Activated naive CD8-positive, alpha-beta T cell treated with anti-CD3 and anti-CD28 coated beads, Interleukin-2, amount 50 U/mL, for 24 hours (primary cell): ENCODE measurements around the gene MICB.
"Not testable (repeated sequence)": the region's sequence is repeated elsewhere in the genome, so short reads cannot be mapped to it uniquely, and the experiment has no call there.

Source experiments
- ATAC-seq: fragments of 150-1000 bp; cut with Tn5 transposase; one replicate; pipeline ENCODE4 v1.10.0; 2021
- DNase-seq: peaks from one replicate; pipeline ENCODE4 v3.0.0; 2021
- H3K27ac Mint-ChIP-seq: one replicate; pipeline ENCODE4 v1.8.0; 2021; ENCODE audit warnings: mild to moderate bottlenecking, mixed read lengths
- H3K27me3 Mint-ChIP-seq: one replicate; pipeline ENCODE4 v1.8.0; 2021; ENCODE audit warnings: mixed read lengths
- H3K36me3 Mint-ChIP-seq: one replicate; pipeline ENCODE4 v1.8.0; 2021; ENCODE audit warnings: low read depth, mixed read lengths
- H3K4me1 Mint-ChIP-seq: one replicate; pipeline ENCODE4 v1.8.0; 2021; ENCODE audit warnings: mixed read lengths
- H3K4me3 Mint-ChIP-seq: one replicate; pipeline ENCODE4 v1.8.0; 2021; ENCODE audit warnings: mild to moderate bottlenecking, moderate library complexity, mixed read lengths
- H3K9me3 Mint-ChIP-seq: one replicate; pipeline ENCODE4 v1.8.0; 2021; ENCODE audit warnings: mixed read lengths

Gene MICB

DNA sequence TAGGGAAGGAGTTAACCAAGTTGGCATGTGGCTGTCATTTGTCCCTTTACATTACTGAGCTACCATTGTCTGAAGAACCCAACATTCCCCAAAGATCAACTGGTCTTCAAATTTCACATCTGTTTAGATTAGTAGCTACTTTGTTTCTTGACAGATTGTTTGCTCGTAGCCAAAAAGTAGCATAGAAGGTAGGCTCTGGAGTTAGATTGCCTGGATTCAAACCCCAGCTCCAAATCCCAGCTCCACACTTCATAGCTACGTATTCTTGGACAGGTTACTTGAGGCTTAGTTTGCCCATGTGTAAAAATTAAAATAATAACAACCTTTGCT is 50.6 kb downstream of the MICB start:
- no peak for DNase-seq
- no peak for ATAC-seq
- H3K4me3 Mint-ChIP-seq: peak overlapping the region; percentile 86
- peak overlapping the region; percentile 29 for H3K27ac Mint-ChIP-seq
- no peaks in the 10 kb centered on the region for H3K27me3 Mint-ChIP-seq
- peaks cover 16% of the 10 kb centered on the region for H3K36me3 Mint-ChIP-seq
- H3K9me3 Mint-ChIP-seq: no peaks in the 10 kb centered on the region
- H3K4me1 Mint-ChIP-seq: peaks cover 60% of the 10 kb centered on the region

DNA sequence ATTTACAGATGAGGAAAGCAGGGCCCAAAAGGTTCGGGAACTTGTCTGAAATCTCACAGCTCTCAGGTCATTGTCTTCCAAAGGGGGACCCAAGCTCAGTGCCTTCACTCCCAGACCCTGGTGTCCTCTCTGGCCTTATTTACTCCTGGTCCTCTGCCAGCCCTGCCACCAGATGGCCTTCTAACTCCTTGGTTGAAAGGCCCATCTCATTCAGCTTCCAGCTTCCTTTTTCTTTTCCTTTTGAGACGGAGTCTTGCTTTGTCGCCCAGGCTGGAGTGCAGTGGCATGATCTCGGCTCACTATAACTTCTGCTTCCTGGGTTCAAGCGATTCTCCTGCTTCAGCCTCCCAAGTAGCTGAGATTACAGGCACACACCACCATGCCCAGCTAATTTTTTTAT is 53.4 kb downstream of the MICB start:
- ATAC-seq (peak; percentile 27), DNase-seq (peak; percentile 63)
- H3K27me3 Mint-ChIP-seq, H3K27ac Mint-ChIP-seq, H3K9me3 Mint-ChIP-seq: not testable (repeated sequence)
- H3K36me3 Mint-ChIP-seq: peaks cover 22% of the 10 kb centered on the region
- H3K4me1 Mint-ChIP-seq: peaks cover 69% of the 10 kb centered on the region
- H3K4me3 Mint-ChIP-seq: peak overlapping the region; percentile 48

DNA sequence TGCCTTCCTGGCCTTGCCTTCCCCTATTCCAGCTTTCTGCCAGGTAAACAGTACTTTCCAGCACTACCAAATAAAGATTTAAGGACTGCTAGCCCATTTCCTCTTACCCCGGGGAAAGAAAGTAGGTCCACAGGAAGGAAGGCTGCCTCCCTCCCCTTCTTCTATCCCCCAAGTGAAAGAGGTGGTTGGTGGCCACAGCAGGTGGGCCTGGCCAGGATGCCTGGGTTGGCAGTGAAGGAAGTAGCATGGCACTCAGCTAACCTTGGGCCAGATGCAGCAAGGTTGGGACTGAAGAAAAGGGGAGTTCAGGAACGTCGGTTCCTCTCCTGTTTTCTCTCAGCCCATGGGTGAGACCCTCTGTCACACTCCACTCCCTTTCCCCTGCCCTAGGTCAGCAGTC is 58.4 kb downstream of the MICB start:
- H3K9me3 Mint-ChIP-seq: no peaks in the 10 kb centered on the region
- no peak overlapping the region for H3K4me3 Mint-ChIP-seq
- H3K4me1 Mint-ChIP-seq: peaks cover 80% of the 10 kb centered on the region
- ATAC-seq (no peak), DNase-seq (no peak)
- peaks cover 33% of the 10 kb centered on the region for H3K36me3 Mint-ChIP-seq
- peak overlapping the region; percentile 44 for H3K27ac Mint-ChIP-seq
- H3K27me3 Mint-ChIP-seq: peaks cover 4% of the 10 kb centered on the region

DNA sequence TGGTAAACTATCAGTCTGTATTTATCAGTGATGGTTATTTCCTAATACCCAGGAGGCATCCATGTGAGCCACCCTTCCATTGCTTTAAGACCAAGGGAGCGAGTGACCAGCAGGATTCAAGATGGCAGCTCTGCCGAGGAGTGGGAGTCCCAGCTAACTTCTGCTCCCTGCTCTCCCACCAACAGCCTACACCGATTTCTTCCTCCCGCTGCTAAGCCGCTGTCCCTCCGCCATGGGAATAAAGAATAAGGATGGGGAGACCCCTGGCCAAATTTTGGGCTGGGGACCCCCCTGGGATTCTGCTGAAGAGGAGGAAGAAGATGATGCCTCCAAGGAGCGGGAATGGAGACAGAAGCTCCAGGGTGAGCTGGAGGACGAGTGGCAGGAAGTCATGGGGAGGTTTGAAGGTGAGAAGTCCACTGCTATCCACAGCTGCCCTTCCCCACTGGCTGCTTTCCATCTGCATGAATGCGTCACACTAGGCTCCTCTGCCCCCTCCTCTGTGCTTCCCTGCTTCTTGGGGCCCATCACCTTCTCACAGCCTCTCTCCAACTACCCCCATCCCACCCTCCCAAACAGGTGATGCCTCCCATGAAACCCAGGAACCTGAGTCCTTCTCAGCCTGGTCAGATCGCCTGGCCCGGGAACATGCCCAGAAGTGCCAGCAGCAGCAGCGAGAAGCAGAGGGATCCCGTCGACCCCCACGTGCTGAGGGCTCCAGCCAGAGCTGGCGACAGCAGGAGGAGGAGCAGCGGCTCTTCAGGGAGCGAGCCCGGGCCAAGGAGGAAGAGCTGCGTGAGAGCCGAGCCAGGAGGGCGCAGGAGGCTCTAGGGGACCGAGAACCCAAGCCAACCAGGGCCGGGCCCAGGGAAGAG is 59.7 kb downstream of the MICB start:
- no peaks in the 10 kb centered on the region for H3K9me3 Mint-ChIP-seq
- ATAC-seq: no peak
- DNase-seq: no peak
- H3K27me3 Mint-ChIP-seq: peaks cover 4% of the 10 kb centered on the region
- H3K27ac Mint-ChIP-seq: peak overlapping the region; percentile 96
- peaks cover 35% of the 10 kb centered on the region for H3K36me3 Mint-ChIP-seq
- H3K4me1 Mint-ChIP-seq: peaks cover 84% of the 10 kb centered on the region
- H3K4me3 Mint-ChIP-seq: no peak overlapping the region

DNA sequence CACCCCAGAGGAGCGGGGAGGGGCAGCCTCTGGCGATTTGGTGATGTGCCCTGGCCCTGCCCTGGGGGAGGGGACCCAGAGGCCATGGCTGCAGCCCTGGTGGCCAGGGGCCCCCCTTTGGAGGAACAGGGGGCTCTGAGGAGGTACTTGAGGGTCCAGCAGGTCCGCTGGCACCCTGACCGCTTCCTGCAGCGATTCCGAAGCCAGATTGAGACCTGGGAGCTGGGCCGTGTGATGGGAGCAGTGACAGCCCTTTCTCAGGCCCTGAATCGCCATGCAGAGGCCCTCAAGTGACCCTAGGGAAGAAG is 60.3 kb downstream of the MICB start:
- peaks cover 4% of the 10 kb centered on the region for H3K27me3 Mint-ChIP-seq
- H3K4me3 Mint-ChIP-seq: peak overlapping the region; percentile 63
- peaks cover 36% of the 10 kb centered on the region for H3K36me3 Mint-ChIP-seq
- DNase-seq: no peak
- H3K9me3 Mint-ChIP-seq: no peaks in the 10 kb centered on the region
- no peak for ATAC-seq
- H3K4me1 Mint-ChIP-seq: peaks cover 88% of the 10 kb centered on the region
- peak overlapping the region; percentile 96 for H3K27ac Mint-ChIP-seq

DNA sequence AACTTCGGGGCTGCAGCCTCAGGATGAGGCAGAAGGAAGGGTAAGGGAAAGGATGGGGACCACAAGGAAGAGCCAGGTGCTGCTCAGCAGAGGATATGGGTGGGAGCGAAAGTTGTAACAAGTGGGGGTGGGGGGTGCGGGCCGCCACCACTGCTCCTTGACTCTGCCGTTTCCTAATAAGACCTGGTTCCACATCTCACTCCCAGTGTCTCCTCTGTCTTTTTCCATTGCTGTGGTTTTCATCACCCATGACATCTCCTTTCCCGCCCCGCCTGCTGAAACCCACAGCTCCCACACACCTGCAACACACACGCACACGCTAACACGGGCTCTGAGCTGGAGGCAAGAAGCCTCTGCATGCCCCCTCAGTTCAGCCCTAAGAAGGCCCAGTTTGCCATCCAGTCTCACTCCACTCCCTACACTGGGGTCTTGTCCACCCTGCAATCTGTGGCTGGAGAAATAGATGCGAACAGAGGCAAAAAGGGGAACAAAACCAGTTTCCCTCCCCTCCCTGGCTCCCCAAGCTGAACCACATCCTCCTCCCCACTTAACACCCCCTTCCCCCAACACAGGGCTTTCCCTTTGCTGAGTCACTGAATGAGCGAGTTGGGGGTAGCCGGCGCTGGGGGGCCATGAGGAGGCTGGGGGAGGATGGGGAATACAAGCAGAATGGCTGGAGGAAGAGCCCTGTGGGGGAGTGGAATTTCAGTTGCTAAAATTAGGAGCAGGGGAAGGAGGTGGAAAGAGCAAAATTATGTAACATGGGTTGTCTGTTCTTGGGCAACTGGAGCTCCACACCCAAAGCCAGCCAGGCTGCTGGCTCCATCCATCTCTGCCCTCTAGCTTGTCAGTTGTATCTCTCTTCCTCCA is 60.9 kb downstream of the MICB start:
- Mint-ChIP-seq H3K36me3 (peaks cover 39% of the 10 kb centered on the region), H3K9me3 (no peaks in the 10 kb centered on the region), H3K27me3 (peaks cover 4% of the 10 kb centered on the region), H3K4me3 (peak overlapping the region; percentile 63), H3K4me1 (peaks cover 92% of the 10 kb centered on the region), H3K27ac (peak overlapping the region; percentile 96)
- ATAC-seq (peak; percentile 55), DNase-seq (peak; percentile 74)

DNA sequence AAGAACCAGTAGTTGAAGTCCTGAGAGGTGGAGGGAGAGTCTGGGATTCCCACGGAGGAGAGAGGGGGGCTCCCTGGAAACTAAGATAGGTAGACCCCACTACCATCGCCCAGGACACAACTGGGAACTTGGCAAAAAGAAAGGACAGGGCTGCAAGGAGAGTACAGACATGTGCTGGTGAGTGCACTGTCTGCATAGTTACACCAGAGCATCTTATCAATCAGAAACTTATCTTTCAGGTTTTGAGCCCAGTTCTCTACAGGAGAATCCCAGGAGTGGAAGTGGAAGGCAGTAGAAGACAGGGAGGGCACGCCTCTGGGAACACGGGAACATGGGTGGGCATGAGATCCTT is 61.6 kb downstream of the MICB start:
- Mint-ChIP-seq H3K9me3 (no peaks in the 10 kb centered on the region), H3K36me3 (peaks cover 39% of the 10 kb centered on the region), H3K27ac (peak overlapping the region; percentile 96), H3K4me1 (peaks cover 88% of the 10 kb centered on the region), H3K27me3 (peaks cover 4% of the 10 kb centered on the region), H3K4me3 (peak overlapping the region; percentile 63)
- ATAC-seq (peak; percentile 10), DNase-seq (no peak)

DNA sequence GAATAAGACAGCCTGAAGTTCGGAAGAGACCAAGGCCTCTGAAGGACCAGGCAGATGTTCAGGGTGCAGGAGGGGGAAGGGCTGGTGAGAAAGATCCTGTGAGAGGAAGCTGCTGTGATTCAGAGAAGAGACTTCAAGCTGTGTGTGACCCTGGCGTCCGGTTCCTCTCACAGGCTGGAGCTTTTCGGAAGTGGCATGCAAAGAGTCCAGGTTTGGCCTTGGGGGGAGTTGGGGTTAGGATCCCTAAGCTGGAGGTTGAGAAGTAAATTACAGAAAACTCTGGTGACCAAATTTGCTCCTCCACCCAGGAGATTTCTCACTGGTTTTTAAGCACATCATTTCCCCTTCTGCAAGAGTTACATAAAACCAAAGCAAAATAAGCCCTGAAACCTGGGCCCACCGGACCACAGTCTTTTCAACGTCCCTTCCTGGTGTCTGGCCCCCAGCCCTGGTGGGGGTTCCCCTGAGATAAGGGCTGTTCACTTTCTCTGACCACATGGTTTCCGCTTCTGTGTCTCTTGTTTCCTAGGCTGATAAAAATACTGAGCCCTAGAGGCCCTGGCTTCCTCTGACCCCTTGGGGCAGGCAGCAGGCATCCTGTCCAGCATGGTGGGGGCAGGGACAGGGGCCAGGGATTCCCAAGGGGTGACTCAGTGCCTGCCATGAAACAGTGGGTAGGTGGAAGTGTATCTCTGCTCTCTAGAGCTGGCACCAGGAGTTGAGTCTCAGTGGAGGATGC is 62.2 kb downstream of the MICB start:
- Mint-ChIP-seq H3K27me3 (peaks cover 4% of the 10 kb centered on the region), H3K9me3 (no peaks in the 10 kb centered on the region), H3K4me1 (peaks cover 89% of the 10 kb centered on the region), H3K4me3 (peak overlapping the region; percentile 63), H3K27ac (peak overlapping the region; percentile 96), H3K36me3 (peaks cover 39% of the 10 kb centered on the region)
- peak; percentile 47 for ATAC-seq
- DNase-seq: peak; percentile 71

DNA sequence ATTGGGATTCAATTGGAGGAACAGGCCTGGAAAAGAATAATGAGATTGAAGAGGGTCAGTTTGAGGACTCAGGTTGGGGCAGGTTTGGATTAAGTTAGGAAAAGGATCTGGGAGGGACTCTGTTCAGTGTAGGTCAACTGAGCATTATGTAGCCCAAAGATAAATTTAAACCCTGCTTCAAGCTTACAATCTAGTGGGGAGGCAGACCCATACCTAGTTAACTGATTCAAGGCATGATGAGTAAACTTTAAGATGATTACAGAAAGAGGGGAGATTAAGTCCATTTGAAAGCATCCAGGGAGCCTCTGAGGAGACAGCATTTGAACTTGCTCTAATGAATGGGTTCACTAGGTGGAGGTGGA is 62.7 kb downstream of the MICB start:
- H3K36me3 Mint-ChIP-seq: peaks cover 45% of the 10 kb centered on the region
- DNase-seq: no peak
- no peak for ATAC-seq
- H3K27ac Mint-ChIP-seq: peak overlapping the region; percentile 96
- H3K27me3 Mint-ChIP-seq: peaks cover 4% of the 10 kb centered on the region
- H3K4me1 Mint-ChIP-seq: peaks cover 95% of the 10 kb centered on the region
- no peaks in the 10 kb centered on the region for H3K9me3 Mint-ChIP-seq
- H3K4me3 Mint-ChIP-seq: peak overlapping the region; percentile 63
